Measurements from ENCODE around the gene SSTR5.

The SSTR5 gene

DNA sequence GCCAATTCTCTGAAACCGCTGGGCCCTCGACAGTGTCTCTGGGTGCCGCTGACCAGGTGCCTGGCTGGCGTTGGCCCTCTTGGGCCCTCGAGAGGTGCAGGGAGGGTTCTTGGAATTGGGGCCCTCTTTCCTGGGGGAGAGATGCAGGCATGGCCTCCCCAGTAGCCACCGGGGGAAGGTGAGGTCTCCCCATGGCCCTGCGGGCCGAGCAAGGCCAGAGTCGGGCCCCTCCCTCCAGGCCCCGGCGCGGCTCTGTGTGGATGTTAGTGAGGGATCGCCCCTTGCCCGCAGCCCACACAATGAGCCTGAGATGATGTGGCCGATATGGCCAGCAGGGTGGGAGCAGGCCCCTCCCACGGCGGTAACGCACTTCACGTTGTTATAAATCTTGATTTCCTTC lies 46.6 kb downstream of the SSTR5 start:
- H3K4me3 ChIP-seq (ENCODE audit: low read depth, low read length) = no peak overlapping the region
- TF ChIP-seq, protein P1, sequence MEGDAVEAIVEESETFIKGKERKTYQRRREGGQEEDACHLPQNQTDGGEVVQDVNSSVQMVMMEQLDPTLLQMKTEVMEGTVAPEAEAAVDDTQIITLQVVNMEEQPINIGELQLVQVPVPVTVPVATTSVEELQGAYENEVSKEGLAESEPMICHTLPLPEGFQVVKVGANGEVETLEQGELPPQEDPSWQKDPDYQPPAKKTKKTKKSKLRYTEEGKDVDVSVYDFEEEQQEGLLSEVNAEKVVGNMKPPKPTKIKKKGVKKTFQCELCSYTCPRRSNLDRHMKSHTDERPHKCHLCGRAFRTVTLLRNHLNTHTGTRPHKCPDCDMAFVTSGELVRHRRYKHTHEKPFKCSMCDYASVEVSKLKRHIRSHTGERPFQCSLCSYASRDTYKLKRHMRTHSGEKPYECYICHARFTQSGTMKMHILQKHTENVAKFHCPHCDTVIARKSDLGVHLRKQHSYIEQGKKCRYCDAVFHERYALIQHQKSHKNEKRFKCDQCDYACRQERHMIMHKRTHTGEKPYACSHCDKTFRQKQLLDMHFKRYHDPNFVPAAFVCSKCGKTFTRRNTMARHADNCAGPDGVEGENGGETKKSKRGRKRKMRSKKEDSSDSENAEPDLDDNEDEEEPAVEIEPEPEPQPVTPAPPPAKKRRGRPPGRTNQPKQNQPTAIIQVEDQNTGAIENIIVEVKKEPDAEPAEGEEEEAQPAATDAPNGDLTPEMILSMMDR (conservative IDR thresholded peaks at IDR 0.05; ENCODE audit: low read depth, low read length) = no peak
- no peak for DNase-seq (ENCODE audit: low read depth)

DNA sequence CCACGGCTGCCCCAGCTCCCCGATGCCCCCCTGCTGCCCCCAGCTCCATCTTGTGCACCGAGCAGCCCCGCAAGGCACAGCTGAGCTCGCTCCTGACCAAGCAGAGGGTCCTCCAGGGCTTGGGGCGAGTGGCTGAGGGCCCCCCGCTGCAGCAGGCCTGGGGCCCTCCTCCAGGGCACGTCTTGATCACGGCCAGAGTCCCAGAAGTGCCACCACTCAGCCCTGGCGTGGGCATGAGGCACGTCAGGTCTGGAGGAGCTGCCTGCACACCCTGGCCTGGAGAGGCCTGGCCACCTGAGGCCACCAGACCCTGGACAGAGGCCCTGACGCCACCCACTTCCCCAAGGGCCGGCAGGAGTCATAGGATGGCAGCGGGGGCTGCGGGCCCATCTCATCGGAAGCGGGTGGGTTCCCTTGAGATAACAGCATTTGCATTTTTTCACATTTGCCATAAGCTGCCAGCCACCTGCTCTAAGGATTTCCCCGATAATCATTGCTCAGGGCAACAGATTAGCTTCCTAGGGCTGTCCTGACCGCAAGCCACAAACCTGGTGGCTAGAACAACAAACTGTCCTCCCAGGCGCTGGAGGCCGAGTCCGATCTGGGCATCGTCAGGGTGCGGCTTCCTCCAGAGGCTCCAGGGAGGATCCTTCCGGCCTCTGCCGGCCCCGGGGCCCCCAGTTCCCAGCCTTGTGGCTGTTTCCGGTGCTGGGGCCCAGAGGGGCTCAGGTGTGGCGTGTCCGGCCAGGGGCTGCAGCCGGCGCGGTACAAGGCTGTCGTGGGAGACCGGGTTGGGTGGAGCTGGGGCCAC lies 47.4 kb downstream of the SSTR5 start:
- H3K4me3 ChIP-seq (ENCODE audit: low read depth, low read length) = no peak overlapping the region
- no peak for DNase-seq (ENCODE audit: low read depth)
- TF ChIP-seq, protein P1 (conservative IDR thresholded peaks at IDR 0.05; ENCODE audit: low read depth, low read length) = no peak

GRCh38 chr16:1120577-1120941 lies 48.0 kb downstream of the SSTR5 start:
- DNase-seq (ENCODE audit: low read depth) = no peak
- TF ChIP-seq, protein P1 (conservative IDR thresholded peaks at IDR 0.05; ENCODE audit: low read depth, low read length) = no peak
- no peak overlapping the region for H3K4me3 ChIP-seq (ENCODE audit: low read depth, low read length)

- no peak for DNase-seq (ENCODE audit: low read depth)
- H3K4me3 ChIP-seq (ENCODE audit: low read depth, low read length) = no peak overlapping the region
- TF ChIP-seq, protein P1 (conservative IDR thresholded peaks at IDR 0.05; ENCODE audit: low read depth, low read length) = no peak
Measured at GRCh38 chr16:1121009-1121408, 48.5 kb downstream of the SSTR5 start.

DNA sequence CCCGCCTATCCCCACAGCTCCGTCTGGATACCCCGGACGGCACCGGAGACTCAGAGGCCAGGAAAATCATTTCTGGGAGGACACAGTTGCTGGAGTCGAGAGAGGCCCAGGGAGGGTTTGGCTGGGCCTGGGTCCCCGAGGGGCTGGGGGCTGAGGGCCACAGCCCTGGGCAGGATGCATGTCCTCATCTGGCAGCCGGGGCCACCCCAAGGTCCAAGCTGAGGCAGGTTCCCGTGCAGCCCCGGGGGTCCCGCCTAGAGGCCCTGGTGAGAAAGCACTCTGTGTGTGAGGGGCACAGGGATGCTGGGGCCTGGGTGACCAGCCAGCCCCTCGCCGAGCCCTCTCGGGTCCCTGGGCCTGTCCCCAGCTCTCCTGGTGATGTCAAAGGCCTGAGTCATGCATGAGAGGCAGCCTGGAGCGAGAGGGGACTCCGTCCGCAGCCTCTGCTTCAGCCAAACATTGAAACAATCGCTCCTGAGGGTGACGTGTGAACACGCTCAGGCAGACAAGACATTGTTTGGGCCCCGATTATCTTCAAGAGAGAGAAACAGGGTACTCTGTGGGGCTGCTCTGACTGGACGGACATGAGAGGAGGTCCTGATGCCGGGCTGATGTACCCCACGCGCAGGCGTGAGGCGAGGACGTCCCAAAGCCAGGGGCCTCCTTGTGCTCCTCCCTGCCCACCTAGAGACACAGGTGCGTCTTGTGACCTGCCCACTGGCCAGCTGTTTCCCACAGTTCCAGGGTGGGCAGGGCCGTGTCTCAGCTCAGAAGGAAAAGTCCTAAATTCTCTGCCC lies 49.3 kb downstream of the SSTR5 start:
- TF ChIP-seq, protein P1 (conservative IDR thresholded peaks at IDR 0.05; ENCODE audit: low read depth, low read length) = no peak
- no peak for DNase-seq (ENCODE audit: low read depth)
- no peak overlapping the region for H3K4me3 ChIP-seq (ENCODE audit: low read depth, low read length)

DNA sequence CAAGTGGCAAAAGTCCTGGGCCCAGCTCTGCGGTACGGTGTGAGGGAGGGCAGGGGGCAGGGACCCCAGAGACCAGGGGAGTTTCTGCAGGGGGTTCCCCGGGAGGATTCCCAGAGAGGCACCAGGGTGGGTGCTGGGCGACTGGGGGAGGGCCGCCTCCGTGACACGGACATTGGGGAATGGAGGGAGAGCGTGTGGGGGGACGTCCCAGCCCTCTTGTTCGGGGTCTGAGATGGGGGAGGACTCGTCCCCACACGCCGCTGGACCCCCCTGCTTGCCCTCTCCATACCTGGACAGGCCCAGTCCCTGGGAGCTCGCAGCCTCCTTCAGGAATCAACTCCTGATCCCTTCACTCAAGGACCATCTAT lies 49.8 kb downstream of the SSTR5 start:
- DNase-seq (ENCODE audit: low read depth) = no peak
- no peak overlapping the region for H3K4me3 ChIP-seq (ENCODE audit: low read depth, low read length)
- TF ChIP-seq, protein P1 (conservative IDR thresholded peaks at IDR 0.05; ENCODE audit: low read depth, low read length) = no peak

All from choroid plexus epithelial cell (primary cell).